Activated CD8-positive, alpha-beta memory T cell treated with anti-CD3 and anti-CD28 coated beads, Interleukin-2, amount 50 U/mL, for 1 hour (primary cell): ENCODE measurements around the gene GLRX5.
"Not testable (repeated sequence)": the region's sequence is repeated elsewhere in the genome, so short reads cannot be mapped to it uniquely, and the experiment has no call there.

ENCODE experiments used
- DNase-seq: peaks from one replicate; pipeline ENCODE4 v3.0.0-alpha.2; 2020; ENCODE audit errors: extremely low read depth

The GLRX5 gene

GRCh38 chr14:95499354-95499750, 35.5 kb upstream of the GLRX5 start:
- no peak for DNase-seq

- no peak for DNase-seq
These were observed 34.6 kb upstream of the GLRX5 start for GRCh38 chr14:95500201-95500681.

GRCh38 chr14:95500772-95501401, 34.0 kb upstream of the GLRX5 start:
- DNase-seq: no peak

GRCh38 chr14:95502381-95502950, 32.4 kb upstream of the GLRX5 start:
- DNase-seq: no peak

GRCh38 chr14:95503365-95504134, 31.3 kb upstream of the GLRX5 start:
- no peak for DNase-seq

GRCh38 chr14:95504135-95505029, 30.5 kb upstream of the GLRX5 start:
- DNase-seq: no peak

- DNase-seq: no peak
These were observed 29.7 kb upstream of the GLRX5 start for GRCh38 chr14:95505030-95505589.

- no peak for DNase-seq
These were observed 27.7 kb upstream of the GLRX5 start for GRCh38 chr14:95507174-95507573.

- DNase-seq: no peak
These were observed 27.1 kb upstream of the GLRX5 start for GRCh38 chr14:95507701-95508103.

GRCh38 chr14:95508377-95508776, 26.5 kb upstream of the GLRX5 start:
- no peak for DNase-seq

GRCh38 chr14:95509495-95509894, 25.4 kb upstream of the GLRX5 start:
- DNase-seq: no peak

GRCh38 chr14:95510344-95510743, 24.5 kb upstream of the GLRX5 start:
- not testable (repeated sequence) for DNase-seq

GRCh38 chr14:95510804-95511203, 24.0 kb upstream of the GLRX5 start:
- no peak for DNase-seq

GRCh38 chr14:95511687-95512086, 23.2 kb upstream of the GLRX5 start:
- no peak for DNase-seq

- no peak for DNase-seq
These were observed 21.6 kb upstream of the GLRX5 start for GRCh38 chr14:95513291-95513690.

- no peak for DNase-seq
These were observed 20.4 kb upstream of the GLRX5 start for GRCh38 chr14:95514131-95515079.

- no peak for DNase-seq
These were observed 19.8 kb upstream of the GLRX5 start for GRCh38 chr14:95515080-95515489.

- DNase-seq: peak; percentile 51
These were observed 19.0 kb upstream of the GLRX5 start for GRCh38 chr14:95515596-95516552.

- DNase-seq: no peak
These were observed 18.2 kb upstream of the GLRX5 start, which contains the start of gene SYNE3 for GRCh38 chr14:95516554-95517181. SYNE3 (minus strand) TSS chr14:95516650; CDS start chr14:95475821, 40,829 bp downstream.
